Smooth muscle cell (in vitro differentiated cells): Measurements from ENCODE around the gene TSSK6. TPM values are rescaled to one million over a fixed set of nuclear protein-coding genes. Genes with fewer than 3 reads are reported as not detected.

ENCODE experiments used
- DNase-seq: peaks from one replicate; lab custom pipeline; 2025; ENCODE audit not compliant: unreplicated experiment; lab: John Stamatoyannopoulos, UW
- H2AFZ ChIP-seq: fragments of 200-600 bp; sonication (generic); 2 replicates; pipeline ENCODE4 v1.6.0; 2016; ENCODE audit warnings: antibody characterized with exemption, low read depth, mild to moderate bottlenecking
- H3F3A ChIP-seq: fragments of 200-600 bp; sonication (generic); 2 replicates; pipeline ENCODE4 v1.6.0; 2017; ENCODE audit warnings: antibody characterized with exemption, low read depth
- H3K27ac ChIP-seq: fragments of 200-600 bp; sonication (generic); 2 replicates; pipeline ENCODE4 v1.5.1; 2016; ENCODE audit warnings: low read depth, mild to moderate bottlenecking
- H3K27me3 ChIP-seq: fragments of 200-600 bp; sonication (generic); 2 replicates; pipeline ENCODE4 v1.6.1; 2016; ENCODE audit warnings: low read depth, mild to moderate bottlenecking
- H3K36me3 ChIP-seq: fragments of 200-600 bp; sonication (generic); 2 replicates; pipeline ENCODE4 v1.5.1; 2016; ENCODE audit warnings: low read depth
- H3K4me1 ChIP-seq: fragments of 200-600 bp; sonication (generic); 2 replicates; pipeline ENCODE4 v1.5.1; 2016; ENCODE audit warnings: low read depth
- H3K4me2 ChIP-seq: fragments of 200-600 bp; sonication (generic); 2 replicates; pipeline ENCODE4 v1.6.0; 2016; ENCODE audit warnings: mild to moderate bottlenecking
- H3K4me3 ChIP-seq: fragments of 200-600 bp; sonication (generic); 2 replicates; pipeline ENCODE4 v1.5.1; 2016; ENCODE audit warnings: mild to moderate bottlenecking
- H3K79me2 ChIP-seq: fragments of 200-600 bp; sonication (generic); 2 replicates; pipeline ENCODE4 v1.6.0; 2016; ENCODE audit warnings: low read depth, mild to moderate bottlenecking
- H3K9ac ChIP-seq: fragments of 200-600 bp; sonication (generic); 2 replicates; pipeline ENCODE4 v1.6.0; 2016; ENCODE audit warnings: low read depth
- H3K9me3 ChIP-seq: fragments of 200-600 bp; sonication (generic); replicated peaks from 2 replicates; pipeline ENCODE4 v1.5.1; 2016; ENCODE audit warnings: low read depth
- H4K20me1 ChIP-seq: fragments of 200-600 bp; sonication (generic); 2 replicates; pipeline ENCODE4 v1.6.0; 2016; ENCODE audit warnings: low read depth
- WGBS: methylation state at CpG from one replicate; pipeline ENCODE4 v1.1.7; 2016; ENCODE audit warnings: low lambda C conversion rate; 5-methylcytosine and 5-hydroxymethylcytosine counted together
- polyA plus RNA-seq: library from polyadenylated mRNA; unstranded; fragments of >200 nt; fragmentation: Nextera tagmentation; extraction: Ambion mirVana; gene quantifications from 2 replicates; pipeline ENCODE4 v1.2.1, GENCODE V29; 2016
- total RNA-seq: library from RNA; depleted of rRNA; stranded (reverse); fragments of >200 nt; gene quantifications from 2 replicates; pipeline ENCODE4 v1.2.3, GENCODE V29; 2014
- TF ChIP-seq, protein P1 (sequence below): fragments of 200-600 bp; sonication (generic); IDR thresholded peaks from 2 replicates; pipeline ENCODE4 v1.5.1; 2017; ENCODE audit warnings: borderline replicate concordance, mild to moderate bottlenecking, antibody characterized with exemption; ENCODE audit not compliant: insufficient read depth, poor library complexity, severe bottlenecking

TSSK6 gene
- total and polyA plus RNA-seq, 2 experiments from 2014 or later: 0.49 to 1.3 TPM

DNA sequence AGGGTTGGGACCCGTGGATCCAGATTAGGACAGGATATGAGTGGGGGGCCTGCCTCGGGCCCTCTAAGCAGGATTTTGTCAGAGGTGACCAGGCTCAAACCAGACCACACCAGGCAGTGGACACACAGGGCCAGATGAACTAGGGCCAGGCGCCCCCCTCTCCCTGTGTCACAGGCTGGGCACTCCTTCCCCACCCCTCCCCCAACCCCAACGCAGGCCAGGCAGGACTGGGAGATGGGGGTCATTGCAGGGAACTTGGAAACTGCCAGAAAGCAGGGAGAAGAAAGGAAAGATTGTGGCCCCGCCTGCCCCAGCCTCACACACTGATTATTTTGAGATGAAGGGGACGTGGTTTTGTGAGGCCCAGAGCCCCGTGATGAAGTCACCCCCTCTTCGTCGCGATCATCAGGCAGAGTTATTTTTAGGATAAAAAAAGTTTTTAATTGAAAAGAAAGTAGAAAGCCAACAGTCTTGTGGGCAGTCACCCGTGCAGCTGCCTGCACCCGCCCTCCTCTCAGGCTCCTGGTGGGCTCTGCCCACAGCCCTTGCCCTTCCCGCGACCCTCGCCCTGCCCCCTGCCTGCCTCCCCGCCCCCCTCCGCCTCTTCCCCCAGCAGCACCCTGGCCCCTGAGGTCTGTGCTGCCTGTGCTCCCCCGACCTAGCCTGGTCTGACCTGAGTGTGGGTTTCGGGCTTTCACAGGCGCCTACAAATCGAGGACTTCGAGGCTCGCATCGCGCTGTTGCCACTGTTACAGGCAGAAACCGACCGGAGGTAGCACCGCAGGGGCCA is 11.4 kb upstream of the TSSK6 start:
- Histone ChIP-seq H4K20me1 (peaks cover 63% of the 10 kb centered on the region), H3K79me2 (peaks cover 26% of the 10 kb centered on the region)
- 88% methylated on average over 24 of the region's 28 CpGs for WGBS

DNA sequence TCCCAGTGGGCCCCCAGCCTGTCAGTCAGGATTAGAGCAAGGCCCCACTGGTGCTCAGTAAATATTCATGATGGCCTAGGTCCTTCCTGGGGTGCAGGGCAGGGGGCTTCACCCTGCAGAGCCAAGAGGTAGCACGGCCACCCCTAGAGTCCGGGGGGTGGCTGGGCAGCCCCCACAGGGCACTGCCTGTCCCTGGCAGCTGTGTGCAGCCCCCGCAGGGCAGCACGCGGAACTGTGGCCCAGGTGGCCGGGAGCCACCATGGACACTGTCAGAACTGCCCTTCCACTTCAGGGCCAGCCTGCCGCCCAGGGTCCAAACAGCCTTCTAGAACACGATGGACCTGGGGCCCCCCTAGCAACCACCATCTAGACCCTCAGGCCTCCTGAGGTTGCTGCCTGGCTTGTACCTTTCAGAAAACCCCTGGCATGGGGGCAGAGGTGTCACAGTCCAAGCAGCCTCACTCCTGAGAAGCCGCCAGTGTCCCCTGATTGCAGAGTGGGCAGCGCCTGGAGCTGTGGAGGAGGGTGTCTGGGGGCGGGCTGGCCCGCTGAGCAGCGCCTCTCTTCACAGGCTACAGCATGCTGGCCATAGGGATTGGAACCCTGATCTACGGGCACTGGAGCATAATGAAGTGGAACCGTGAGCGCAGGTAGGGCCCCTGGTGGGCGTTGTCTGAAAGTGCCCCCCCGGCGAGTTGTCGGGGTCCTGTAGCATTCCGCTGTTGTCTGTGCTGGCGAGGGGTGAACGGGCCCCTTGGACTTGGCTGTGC is 10.4 kb upstream of the TSSK6 start:
- H2AFZ ChIP-seq: no peak overlapping the region
- H4K20me1 ChIP-seq: peaks cover 73% of the 10 kb centered on the region
- no peak for DNase-seq
- H3K4me1 ChIP-seq: no peaks in the 10 kb centered on the region
- no peak overlapping the region for H3K9ac ChIP-seq
- TF ChIP-seq, protein P1, sequence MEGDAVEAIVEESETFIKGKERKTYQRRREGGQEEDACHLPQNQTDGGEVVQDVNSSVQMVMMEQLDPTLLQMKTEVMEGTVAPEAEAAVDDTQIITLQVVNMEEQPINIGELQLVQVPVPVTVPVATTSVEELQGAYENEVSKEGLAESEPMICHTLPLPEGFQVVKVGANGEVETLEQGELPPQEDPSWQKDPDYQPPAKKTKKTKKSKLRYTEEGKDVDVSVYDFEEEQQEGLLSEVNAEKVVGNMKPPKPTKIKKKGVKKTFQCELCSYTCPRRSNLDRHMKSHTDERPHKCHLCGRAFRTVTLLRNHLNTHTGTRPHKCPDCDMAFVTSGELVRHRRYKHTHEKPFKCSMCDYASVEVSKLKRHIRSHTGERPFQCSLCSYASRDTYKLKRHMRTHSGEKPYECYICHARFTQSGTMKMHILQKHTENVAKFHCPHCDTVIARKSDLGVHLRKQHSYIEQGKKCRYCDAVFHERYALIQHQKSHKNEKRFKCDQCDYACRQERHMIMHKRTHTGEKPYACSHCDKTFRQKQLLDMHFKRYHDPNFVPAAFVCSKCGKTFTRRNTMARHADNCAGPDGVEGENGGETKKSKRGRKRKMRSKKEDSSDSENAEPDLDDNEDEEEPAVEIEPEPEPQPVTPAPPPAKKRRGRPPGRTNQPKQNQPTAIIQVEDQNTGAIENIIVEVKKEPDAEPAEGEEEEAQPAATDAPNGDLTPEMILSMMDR: no peak
- no peaks in the 10 kb centered on the region for H3K27me3 ChIP-seq
- H3K4me3 ChIP-seq: no peak overlapping the region
- H3K9me3 ChIP-seq: no peaks in the 10 kb centered on the region
- peaks cover 36% of the 10 kb centered on the region for H3K79me2 ChIP-seq
- H3K36me3 ChIP-seq: no peaks in the 10 kb centered on the region
- no peak overlapping the region for H3K4me2 ChIP-seq
- H3K27ac ChIP-seq: no peak overlapping the region
- no peaks in the 10 kb centered on the region for H3F3A ChIP-seq
- 95% methylated on average over 23 of the region's 23 CpGs for WGBS

More for the DNA sequence above, 11.4 kb upstream of the TSSK6 start:
- TF ChIP-seq, protein P1: no peak
- H3K9ac ChIP-seq: no peak overlapping the region
- H3K4me2 ChIP-seq: no peak overlapping the region
- no peaks in the 10 kb centered on the region for H3K4me1 ChIP-seq
- DNase-seq: no peak
- no peak overlapping the region for H3K4me3 ChIP-seq
- H2AFZ ChIP-seq: no peak overlapping the region
- H3K27ac ChIP-seq: no peak overlapping the region
- no peaks in the 10 kb centered on the region for H3K36me3 ChIP-seq
- no peaks in the 10 kb centered on the region for H3K9me3 ChIP-seq
- H3K27me3 ChIP-seq: no peaks in the 10 kb centered on the region
- H3F3A ChIP-seq: no peaks in the 10 kb centered on the region

DNA sequence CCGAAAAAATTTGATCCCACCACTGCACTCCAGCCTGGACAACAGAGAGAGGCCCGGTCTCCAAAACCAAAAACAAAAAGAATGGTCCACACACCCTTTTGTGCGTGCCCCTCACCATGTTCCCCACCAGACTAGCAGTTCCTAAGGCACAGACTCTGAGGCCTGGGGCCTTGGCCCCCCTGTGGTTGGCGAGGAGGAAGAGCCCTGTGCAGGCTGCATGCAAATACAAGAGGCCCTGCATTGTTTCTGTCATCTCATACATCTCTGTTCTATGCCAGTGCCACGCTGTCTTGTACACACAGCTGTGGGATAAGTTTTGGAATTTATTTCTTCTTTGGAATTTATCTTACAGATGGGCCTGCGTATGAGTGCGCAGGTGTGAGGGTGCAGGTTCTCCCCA is 8.7 kb upstream of the TSSK6 start:
- Histone ChIP-seq H3K79me2 (peaks cover 52% of the 10 kb centered on the region), H3K4me2 (no peak overlapping the region), H3K4me3 (no peak overlapping the region), H2AFZ (no peak overlapping the region), H3K9me3 (no peaks in the 10 kb centered on the region), H3K27ac (no peak overlapping the region), H3F3A (no peaks in the 10 kb centered on the region), H3K9ac (no peak overlapping the region), H3K4me1 (no peaks in the 10 kb centered on the region), H3K36me3 (no peaks in the 10 kb centered on the region), H3K27me3 (no peaks in the 10 kb centered on the region), H4K20me1 (peaks cover 89% of the 10 kb centered on the region)
- 87% methylated on average over 7 of the region's 7 CpGs for WGBS
- TF ChIP-seq, protein P1: no peak
- no peak for DNase-seq
